Activated naive CD4-positive, alpha-beta T cell treated with anti-CD3 and anti-CD28 coated beads, Interleukin-2, amount 50 U/mL, for 24 hours (primary cell): ENCODE results near the gene GALNT13.

Experiments used
- H3K27ac Mint-ChIP-seq: one replicate; pipeline ENCODE4 v1.8.0; 2021; ENCODE audit warnings: mild to moderate bottlenecking, mixed read lengths
- H3K27me3 Mint-ChIP-seq: one replicate; pipeline ENCODE4 v1.8.0; 2021; ENCODE audit warnings: mixed read lengths
- H3K36me3 Mint-ChIP-seq: one replicate; pipeline ENCODE4 v1.8.0; 2021; ENCODE audit warnings: mixed read lengths
- H3K4me1 Mint-ChIP-seq: one replicate; pipeline ENCODE4 v1.8.0; 2021; ENCODE audit warnings: mixed read lengths
- H3K4me3 Mint-ChIP-seq: one replicate; pipeline ENCODE4 v1.8.0; 2021; ENCODE audit warnings: mild to moderate bottlenecking, mixed read lengths
- H3K9me3 Mint-ChIP-seq: one replicate; pipeline ENCODE4 v1.8.0; 2021; ENCODE audit warnings: mixed read lengths

Gene GALNT13

DNA sequence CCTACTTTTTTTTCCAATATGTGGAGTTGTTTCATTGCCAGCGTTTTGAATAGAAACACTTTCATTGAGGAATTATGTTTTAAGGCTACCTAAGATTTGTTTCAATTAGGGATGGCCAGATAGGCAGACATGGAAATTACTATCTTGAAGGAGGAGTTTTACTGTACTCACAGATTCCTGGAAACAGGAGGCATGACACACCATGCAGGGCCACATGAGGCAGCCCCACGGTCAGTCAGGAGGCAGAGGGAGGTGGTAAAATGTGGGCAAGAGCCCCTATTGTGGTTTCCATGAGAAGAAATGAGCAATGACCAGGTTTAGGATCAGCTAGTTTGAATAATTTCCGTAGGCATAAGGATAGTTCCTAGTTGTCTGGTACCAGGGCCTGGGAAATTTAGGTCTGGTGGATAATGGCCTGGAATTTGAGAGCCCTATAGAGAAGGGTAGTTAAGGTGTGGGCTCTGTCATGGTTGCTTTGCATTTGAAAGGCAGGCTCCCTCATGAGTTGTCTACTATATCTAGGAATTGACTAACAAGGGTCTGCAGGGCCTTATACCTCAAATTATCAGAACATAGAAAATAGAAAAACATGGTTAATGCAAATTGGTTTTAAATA lies 466.7 kb downstream of the GALNT13 start:
- Mint-ChIP-seq H3K27me3 (no peaks in the 10 kb centered on the region), H3K27ac (no peak overlapping the region), H3K36me3 (no peaks in the 10 kb centered on the region), H3K9me3 (peaks cover 5% of the 10 kb centered on the region), H3K4me1 (no peaks in the 10 kb centered on the region), H3K4me3 (no peak overlapping the region)

DNA sequence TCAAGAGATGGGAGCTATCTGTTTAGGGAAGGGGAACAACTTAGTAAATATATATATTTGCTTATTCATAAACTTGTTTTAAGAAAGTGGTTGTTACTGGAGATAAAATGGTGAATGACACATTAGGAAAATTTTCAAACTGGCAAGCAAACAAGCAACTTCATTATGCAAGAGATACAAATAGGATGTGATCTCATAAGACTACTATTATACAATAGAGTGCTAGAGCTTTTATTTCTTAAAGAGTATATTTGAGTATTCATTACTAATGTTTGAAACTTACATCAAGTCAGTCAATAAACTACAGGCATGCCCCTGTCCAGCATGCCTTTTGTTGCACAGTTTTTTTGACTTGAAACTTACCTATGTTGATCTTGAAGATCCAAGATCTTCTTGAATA lies 471.6 kb downstream of the GALNT13 start:
- peaks cover 5% of the 10 kb centered on the region for H3K9me3 Mint-ChIP-seq
- H3K27me3 Mint-ChIP-seq, result no peaks in the 10 kb centered on the region
- H3K4me3 Mint-ChIP-seq, result no peak overlapping the region
- H3K36me3 Mint-ChIP-seq, result no peaks in the 10 kb centered on the region
- H3K4me1 Mint-ChIP-seq, result no peaks in the 10 kb centered on the region
- no peak overlapping the region for H3K27ac Mint-ChIP-seq

DNA sequence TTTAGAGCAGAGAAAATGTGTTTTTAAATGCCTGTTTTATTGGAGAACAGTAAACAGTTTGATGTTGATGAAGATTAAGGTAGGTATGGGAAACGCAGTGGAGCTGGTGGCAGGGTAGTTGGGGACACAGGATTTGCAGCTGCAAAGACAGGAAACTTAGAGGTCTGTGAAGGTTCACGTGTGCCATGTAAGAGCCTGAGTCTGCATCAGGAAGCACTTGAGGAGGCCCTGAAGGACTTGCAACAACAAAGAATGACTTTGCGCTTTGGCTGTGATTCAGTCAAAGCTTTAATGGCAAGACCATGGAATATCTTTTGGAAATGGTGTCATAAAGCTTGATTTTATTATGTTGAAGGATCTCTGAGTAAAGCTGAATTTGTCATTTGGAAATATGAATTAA lies 479.2 kb downstream of the GALNT13 start:
- Mint-ChIP-seq H3K9me3 (peaks cover 5% of the 10 kb centered on the region), H3K27me3 (no peaks in the 10 kb centered on the region), H3K4me3 (no peak overlapping the region), H3K27ac (no peak overlapping the region), H3K36me3 (no peaks in the 10 kb centered on the region), H3K4me1 (no peaks in the 10 kb centered on the region)

DNA sequence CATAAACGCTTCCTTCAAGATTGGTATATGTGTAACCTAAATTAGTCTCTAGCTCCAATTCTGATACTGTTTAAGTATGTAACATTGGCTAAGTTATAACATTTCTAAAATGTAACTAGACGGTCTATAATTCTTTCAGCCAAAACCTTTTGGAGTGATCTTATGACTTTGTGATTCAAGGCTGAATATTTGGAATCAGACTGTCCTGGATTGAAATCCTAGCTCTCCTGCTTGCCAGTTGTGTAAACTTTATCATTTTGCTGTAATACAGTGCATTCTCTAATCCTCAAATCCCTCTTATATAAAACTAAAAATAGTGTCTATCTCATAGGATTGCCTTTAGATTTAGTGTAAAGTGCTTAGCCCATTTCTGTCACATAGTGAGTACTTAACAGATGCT lies 489.6 kb downstream of the GALNT13 start:
- Mint-ChIP-seq H3K27me3 (no peaks in the 10 kb centered on the region), H3K4me3 (no peak overlapping the region), H3K36me3 (no peaks in the 10 kb centered on the region), H3K4me1 (no peaks in the 10 kb centered on the region), H3K27ac (no peak overlapping the region), H3K9me3 (peaks cover 8% of the 10 kb centered on the region)

DNA sequence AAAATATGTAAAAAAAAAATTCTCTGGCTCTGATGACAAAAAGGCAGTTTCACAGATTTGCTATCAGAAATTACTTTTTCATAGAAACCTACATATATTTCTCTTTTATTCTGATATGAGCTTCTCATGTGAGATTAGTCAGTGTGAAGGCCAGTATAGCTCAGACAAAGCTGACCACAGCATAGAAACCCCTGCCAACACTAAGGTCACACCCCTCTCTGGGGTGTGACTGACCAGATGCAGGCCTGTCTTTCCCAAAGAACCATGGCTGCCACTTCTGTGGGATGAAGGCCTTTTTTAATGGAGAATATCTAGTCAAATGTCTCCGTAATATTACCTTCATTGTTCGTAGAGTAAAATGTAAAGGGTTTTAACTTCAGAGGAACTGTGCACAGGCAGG lies 496.4 kb downstream of the GALNT13 start:
- H3K4me3 Mint-ChIP-seq, result no peak overlapping the region
- H3K4me1 Mint-ChIP-seq, result no peaks in the 10 kb centered on the region
- no peaks in the 10 kb centered on the region for H3K27me3 Mint-ChIP-seq
- no peaks in the 10 kb centered on the region for H3K36me3 Mint-ChIP-seq
- no peaks in the 10 kb centered on the region for H3K9me3 Mint-ChIP-seq
- H3K27ac Mint-ChIP-seq, result no peak overlapping the region

DNA sequence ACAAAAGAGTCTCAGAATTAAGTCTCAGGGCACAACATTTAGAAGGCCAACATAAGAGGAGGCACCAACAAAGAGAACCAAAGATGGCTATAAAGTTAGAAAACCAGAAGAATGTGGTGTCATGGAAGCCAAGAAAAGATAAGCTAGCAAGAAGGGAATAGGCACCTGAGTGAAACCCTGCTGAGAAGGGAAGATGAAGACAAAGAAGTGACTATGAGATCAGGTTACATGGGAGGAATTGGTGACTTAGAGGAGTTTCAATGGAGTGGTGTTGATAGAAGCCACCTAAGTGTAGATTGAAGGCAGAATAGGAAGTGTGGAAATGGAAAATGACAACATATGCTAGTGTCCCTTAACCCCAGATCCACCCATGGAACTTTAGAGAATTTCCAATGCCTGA lies 499.2 kb downstream of the GALNT13 start:
- no peak overlapping the region for H3K27ac Mint-ChIP-seq
- no peaks in the 10 kb centered on the region for H3K4me1 Mint-ChIP-seq
- H3K36me3 Mint-ChIP-seq, result no peaks in the 10 kb centered on the region
- no peak overlapping the region for H3K4me3 Mint-ChIP-seq
- H3K9me3 Mint-ChIP-seq, result no peaks in the 10 kb centered on the region
- no peaks in the 10 kb centered on the region for H3K27me3 Mint-ChIP-seq

DNA sequence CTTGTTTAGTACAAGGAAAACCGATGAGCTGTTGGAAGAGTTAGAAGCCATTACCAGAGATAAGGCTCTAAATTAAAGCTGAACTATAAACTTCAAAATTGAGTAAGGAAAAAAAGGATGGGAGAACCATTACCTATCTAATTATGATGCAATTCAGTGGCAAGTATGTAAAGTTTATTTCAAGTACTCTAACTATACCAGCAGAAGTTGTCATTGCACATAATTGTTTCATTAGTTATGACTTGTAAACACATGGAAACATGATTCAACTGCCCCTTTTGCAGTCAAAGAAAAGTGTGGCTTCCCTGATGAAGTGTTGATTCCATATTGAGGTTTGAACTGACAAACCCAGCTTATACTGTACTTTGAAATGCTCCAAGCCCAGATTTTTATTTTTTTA lies 502.7 kb downstream of the GALNT13 start:
- Mint-ChIP-seq H3K4me3 (no peak overlapping the region), H3K27ac (no peak overlapping the region)

DNA sequence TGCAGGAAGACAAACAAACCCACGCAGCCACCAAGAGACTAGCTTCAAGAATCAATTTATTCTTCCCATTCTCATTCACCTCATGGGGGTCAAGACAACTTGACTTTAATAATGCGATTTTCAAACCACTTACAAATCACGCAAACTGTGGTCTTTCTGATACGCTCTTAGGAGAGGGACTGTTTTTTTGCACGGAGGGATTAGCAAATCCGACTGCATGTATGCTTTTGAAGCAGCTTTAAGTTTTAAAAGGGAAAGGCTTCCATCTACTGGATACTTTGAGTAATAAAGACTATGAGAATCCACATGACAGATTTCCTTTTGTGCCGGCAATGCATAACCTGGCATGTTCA lies 503.8 kb downstream of the GALNT13 start:
- no peaks in the 10 kb centered on the region for H3K4me1 Mint-ChIP-seq
- H3K4me3 Mint-ChIP-seq, result no peak overlapping the region
- H3K27ac Mint-ChIP-seq, result no peak overlapping the region
- H3K9me3 Mint-ChIP-seq, result no peaks in the 10 kb centered on the region
- H3K27me3 Mint-ChIP-seq, result no peaks in the 10 kb centered on the region
- H3K36me3 Mint-ChIP-seq, result no peaks in the 10 kb centered on the region

More for the DNA sequence above, 502.7 kb downstream of the GALNT13 start:
- no peaks in the 10 kb centered on the region for H3K9me3 Mint-ChIP-seq
- H3K4me1 Mint-ChIP-seq, result no peaks in the 10 kb centered on the region
- H3K27me3 Mint-ChIP-seq, result no peaks in the 10 kb centered on the region
- H3K36me3 Mint-ChIP-seq, result no peaks in the 10 kb centered on the region

DNA sequence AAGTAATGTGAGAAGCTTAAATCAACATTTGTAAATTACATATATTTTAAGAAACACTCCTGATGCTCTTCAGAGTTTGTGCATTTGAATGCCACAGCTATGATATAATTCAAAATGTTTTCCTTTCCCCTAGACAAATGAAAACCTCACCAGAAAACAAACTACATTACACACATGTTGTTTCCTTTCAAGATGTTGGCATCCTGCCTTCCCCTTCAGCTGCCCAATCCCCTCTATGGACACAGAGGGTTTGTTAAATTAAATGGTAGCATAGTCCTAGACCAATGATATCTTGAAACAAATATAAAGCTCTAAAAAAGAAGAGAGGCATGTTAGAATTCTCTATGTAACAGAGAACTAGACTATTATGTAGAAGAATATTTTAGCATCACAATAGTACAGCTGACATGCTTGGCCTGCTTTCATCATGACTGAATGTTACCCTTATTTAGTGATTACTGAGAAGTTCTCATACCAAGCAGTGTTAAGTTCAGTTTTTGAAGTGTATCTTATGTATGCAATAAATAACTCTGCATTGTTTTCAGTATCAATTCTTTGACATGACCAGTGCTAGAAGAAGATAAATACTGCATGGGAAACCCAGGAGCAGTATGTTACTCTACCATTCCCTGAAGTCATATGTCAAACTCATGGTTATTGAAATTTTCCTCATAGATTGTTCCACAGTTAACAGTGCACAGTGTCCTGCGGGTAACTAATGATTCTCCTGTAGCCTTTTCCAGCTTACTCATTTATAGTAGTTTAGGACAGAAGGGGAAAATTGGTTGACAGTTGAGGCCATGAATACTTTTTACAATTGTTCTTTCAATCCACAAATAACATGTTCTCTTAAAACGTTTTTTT lies 510.4 kb downstream of the GALNT13 start:
- no peaks in the 10 kb centered on the region for H3K27me3 Mint-ChIP-seq
- no peaks in the 10 kb centered on the region for H3K4me1 Mint-ChIP-seq
- H3K27ac Mint-ChIP-seq, result no peak overlapping the region
- no peaks in the 10 kb centered on the region for H3K36me3 Mint-ChIP-seq
- no peak overlapping the region for H3K4me3 Mint-ChIP-seq
- H3K9me3 Mint-ChIP-seq, result no peaks in the 10 kb centered on the region

DNA sequence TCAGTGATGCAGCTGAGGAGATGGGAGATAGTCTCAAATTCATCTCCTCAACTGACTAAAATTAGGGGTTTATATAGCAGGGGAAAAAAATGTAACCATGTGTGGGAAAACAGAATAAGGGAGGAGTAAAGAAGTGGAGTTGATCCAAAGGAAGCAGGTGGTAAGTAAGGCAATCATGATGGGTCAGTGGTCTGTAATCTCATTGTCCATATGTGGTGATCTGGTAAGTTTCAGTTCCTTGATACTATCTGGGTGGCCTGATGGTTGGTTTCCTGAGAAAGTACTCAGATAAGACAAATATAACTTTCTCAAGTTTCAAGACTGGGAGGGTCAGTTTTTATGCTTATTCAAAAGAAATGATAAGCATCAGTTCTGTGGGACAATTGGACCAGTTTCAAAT lies 514.5 kb downstream of the GALNT13 start:
- no peaks in the 10 kb centered on the region for H3K4me1 Mint-ChIP-seq
- H3K27me3 Mint-ChIP-seq, result no peaks in the 10 kb centered on the region
- H3K36me3 Mint-ChIP-seq, result no peaks in the 10 kb centered on the region
- H3K27ac Mint-ChIP-seq, result no peak overlapping the region
- H3K4me3 Mint-ChIP-seq, result no peak overlapping the region
- H3K9me3 Mint-ChIP-seq, result peaks cover 5% of the 10 kb centered on the region

DNA sequence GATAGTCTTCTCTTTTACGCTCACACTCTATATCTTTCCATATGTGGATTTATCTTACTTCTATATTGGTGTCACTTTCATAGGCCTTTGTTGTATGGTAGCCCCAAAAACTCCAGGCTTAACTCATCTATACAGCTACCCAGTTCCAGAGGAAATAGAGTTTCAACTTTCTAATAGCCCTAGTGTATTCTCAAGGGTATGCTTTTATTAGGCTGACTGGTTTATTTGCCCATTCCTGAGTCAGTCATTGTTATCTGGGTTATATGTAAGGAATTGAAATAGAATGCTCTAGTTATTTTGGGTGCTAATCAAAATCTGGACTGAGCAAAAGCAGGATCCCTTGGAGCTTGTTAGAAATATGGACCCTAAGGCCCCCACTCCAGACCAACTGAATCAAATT lies 519.3 kb downstream of the GALNT13 start:
- no peaks in the 10 kb centered on the region for H3K27me3 Mint-ChIP-seq

DNA sequence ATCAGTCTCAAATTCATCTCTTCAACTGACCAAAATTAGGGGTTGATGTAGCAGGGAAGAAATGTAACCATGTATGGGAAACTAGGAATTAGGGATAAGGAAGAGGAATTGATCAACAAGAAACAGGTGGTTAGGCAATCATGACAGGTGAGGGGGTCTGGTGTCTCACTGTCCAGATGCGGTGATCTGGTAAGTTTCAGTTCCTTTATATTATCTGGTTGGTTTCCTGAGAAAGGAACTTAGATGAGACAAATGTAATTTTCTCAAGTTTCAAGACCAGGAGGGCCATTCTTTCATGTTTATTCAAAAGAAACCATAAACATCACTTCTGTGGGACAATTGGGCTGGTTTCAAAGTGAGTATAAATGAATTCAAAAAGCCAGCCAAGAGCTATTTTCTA lies 520.5 kb downstream of the GALNT13 start:
- no peaks in the 10 kb centered on the region for H3K36me3 Mint-ChIP-seq
- peaks cover 5% of the 10 kb centered on the region for H3K9me3 Mint-ChIP-seq
- H3K27ac Mint-ChIP-seq, result no peak overlapping the region
- H3K4me3 Mint-ChIP-seq, result no peak overlapping the region
- no peaks in the 10 kb centered on the region for H3K27me3 Mint-ChIP-seq
- H3K4me1 Mint-ChIP-seq, result no peaks in the 10 kb centered on the region

More for the DNA sequence above, 519.3 kb downstream of the GALNT13 start:
- H3K9me3 Mint-ChIP-seq, result peaks cover 5% of the 10 kb centered on the region
- H3K4me1 Mint-ChIP-seq, result no peaks in the 10 kb centered on the region
- H3K4me3 Mint-ChIP-seq, result no peak overlapping the region
- no peaks in the 10 kb centered on the region for H3K36me3 Mint-ChIP-seq
- H3K27ac Mint-ChIP-seq, result no peak overlapping the region

DNA sequence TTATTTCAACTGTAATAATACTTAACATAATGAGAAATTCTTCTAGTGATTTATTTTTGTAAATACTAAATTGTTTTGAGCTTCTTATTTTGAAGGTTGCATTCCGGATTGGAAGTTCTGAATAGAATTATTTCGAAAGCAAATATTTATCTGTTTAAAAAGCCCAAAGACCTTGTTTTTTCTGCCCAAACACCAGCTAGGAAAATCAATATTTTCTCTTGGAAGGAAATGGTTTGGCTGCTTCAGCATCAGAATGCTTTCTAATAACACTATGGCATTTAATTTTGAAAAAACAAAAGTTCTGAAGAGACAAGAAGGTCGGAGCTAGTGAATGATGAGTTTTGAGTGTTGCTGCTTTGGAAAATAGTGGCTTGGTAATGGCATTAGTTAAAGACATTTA lies 522.9 kb downstream of the GALNT13 start:
- H3K4me3 Mint-ChIP-seq, result no peak overlapping the region
- H3K27me3 Mint-ChIP-seq, result no peaks in the 10 kb centered on the region
- peaks cover 1% of the 10 kb centered on the region for H3K9me3 Mint-ChIP-seq

DNA sequence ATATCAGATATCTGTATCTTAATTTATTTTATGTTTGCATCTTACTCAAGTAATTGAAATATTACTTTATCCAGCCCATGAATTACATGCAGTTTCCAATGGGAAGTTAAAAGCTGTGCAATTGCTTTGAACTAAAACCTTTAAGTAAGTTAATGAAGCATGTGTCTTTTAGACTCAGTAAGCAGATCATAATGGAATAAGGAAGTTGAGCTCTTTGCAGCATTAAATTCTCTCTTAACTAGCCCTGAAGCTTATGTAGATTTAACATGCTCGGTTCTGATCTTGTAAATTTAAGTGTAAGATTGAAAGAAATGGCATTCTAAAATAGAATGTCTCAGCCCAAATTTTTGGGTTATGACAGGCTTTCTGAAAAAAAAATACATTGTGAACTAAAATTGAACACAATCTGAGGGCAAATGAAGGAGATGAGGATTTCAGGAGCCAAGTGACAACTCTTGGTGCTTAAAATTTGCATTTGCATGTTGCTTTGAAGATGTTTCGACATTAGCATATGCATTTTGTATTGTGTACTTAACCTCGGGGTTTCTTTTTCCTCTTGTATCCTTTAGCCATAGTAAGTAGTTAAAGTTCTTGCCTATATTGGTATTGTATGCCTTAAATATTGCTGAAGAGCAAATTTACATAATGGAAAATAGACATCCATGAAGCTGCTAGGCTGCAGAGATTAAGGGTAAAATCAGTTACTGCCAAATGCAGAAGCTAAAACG lies 529.0 kb downstream of the GALNT13 start:
- H3K27ac Mint-ChIP-seq, result no peak overlapping the region
- H3K27me3 Mint-ChIP-seq, result no peaks in the 10 kb centered on the region
- no peaks in the 10 kb centered on the region for H3K9me3 Mint-ChIP-seq
- no peaks in the 10 kb centered on the region for H3K4me1 Mint-ChIP-seq
- H3K36me3 Mint-ChIP-seq, result no peaks in the 10 kb centered on the region
- no peak overlapping the region for H3K4me3 Mint-ChIP-seq

More for the DNA sequence above, 522.9 kb downstream of the GALNT13 start:
- Mint-ChIP-seq H3K4me1 (no peaks in the 10 kb centered on the region), H3K36me3 (no peaks in the 10 kb centered on the region), H3K27ac (no peak overlapping the region)

DNA sequence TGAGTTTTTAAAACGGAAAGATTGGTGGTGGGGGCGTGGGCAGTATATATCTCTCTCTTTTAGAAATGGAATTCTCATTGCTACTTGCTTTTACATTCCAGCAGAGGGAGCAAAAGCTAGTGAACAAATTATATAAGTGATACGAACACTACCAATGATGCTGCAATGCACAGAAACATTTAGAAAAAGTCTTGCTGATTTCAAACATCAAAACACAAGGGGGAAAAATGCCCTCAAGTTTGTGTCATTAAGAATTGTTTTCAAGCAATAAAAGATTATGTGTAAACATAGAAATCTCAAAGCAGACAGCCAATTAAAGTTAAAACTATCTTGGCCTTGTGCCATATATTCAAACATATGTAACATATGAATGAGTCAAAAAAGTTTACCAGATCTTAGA lies 530.5 kb downstream of the GALNT13 start:
- no peak overlapping the region for H3K27ac Mint-ChIP-seq
- peaks cover 6% of the 10 kb centered on the region for H3K9me3 Mint-ChIP-seq
- no peak overlapping the region for H3K4me3 Mint-ChIP-seq
- no peaks in the 10 kb centered on the region for H3K27me3 Mint-ChIP-seq
- H3K4me1 Mint-ChIP-seq, result no peaks in the 10 kb centered on the region
- H3K36me3 Mint-ChIP-seq, result no peaks in the 10 kb centered on the region

DNA sequence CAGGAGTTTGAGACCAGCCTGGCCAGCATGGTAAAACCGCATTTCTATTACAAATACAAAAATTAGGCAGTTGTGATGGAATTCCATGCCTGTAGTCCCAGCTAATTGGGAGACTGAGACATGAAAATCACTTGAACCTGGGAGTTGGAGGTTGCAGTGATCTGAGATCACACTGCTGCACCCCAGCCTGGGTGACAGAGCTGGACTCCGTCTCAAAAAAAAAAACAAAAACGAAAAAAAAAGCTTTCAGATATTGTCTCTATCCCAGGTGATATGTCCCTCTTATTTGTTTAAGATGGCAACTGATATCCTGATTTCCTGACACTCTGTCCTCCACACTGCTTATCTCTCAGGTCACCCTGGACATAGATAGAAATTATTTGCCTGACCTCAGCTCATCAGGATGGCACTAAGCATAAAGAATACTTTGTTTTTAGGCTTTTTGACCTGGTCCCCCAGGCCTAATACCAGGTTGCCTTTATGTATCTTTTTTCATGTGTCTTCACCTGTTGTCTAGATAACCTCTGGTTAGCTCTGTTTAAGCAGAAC lies 531.6 kb downstream of the GALNT13 start:
- Mint-ChIP-seq H3K4me3 (no peak overlapping the region), H3K27ac (no peak overlapping the region), H3K36me3 (no peaks in the 10 kb centered on the region), H3K9me3 (peaks cover 6% of the 10 kb centered on the region), H3K27me3 (no peaks in the 10 kb centered on the region), H3K4me1 (no peaks in the 10 kb centered on the region)
